K562 (cell line): Measurements from ENCODE around the gene GAB2.

Experiments
- AFF4 ChIP-seq: sonication (generic); formaldehyde crosslinking; IDR thresholded peaks from 2 replicates; pipeline ENCODE4 v1.8.0; 2023; ENCODE audit warnings: mild to moderate bottlenecking, missing genetic modification reagents
- MCM2 ChIP-seq: fragments of 450-650 bp; IDR thresholded peaks from 2 replicates; pipeline ENCODE4 v1.6.1; 2017; ENCODE audit warnings: low read depth, mild to moderate bottlenecking
- POLR2A ChIP-seq: fragments of 450-650 bp; conservative IDR thresholded peaks from 2 replicates; pipeline ENCODE4 v1.6.1; 2016
- POLR2H ChIP-seq: IDR thresholded peaks from 2 replicates; pipeline ENCODE4 v1.6.1; 2016; ENCODE audit warnings: missing genetic modification characterization, low read depth, mild to moderate bottlenecking, control low read depth, missing compliant biosample characterization, moderate library complexity
- RBM25 ChIP-seq: fragments of 200-400 bp; formaldehyde crosslinking; IDR thresholded peaks from 2 replicates; pipeline ENCODE4 v1.6.1; 2018; ENCODE audit warnings: low read length, low read depth, moderate library complexity; ENCODE audit not compliant: severe bottlenecking
- SIN3A ChIP-seq, 2 experiments: fragments of 150-350 bp in 1 of 2; IDR thresholded peaks; 2 replicates each; pipeline ENCODE4 v1.6.1; 2011 to 2016; ENCODE audit warnings: borderline replicate concordance in 2 of 2, low read depth in 2 of 2, low read length in 2 of 2, mild to moderate bottlenecking in 2 of 2, moderate library complexity in 2 of 2; ENCODE audit not compliant: control insufficient read depth in 1 of 2
- SP2 ChIP-seq: IDR thresholded peaks from 2 replicates; pipeline ENCODE4 v1.6.1; 2011; ENCODE audit warnings: mild to moderate bottlenecking, low read depth, low read length, moderate library complexity; ENCODE audit not compliant: poor library complexity, severe bottlenecking; ENCODE audit errors: extremely low read depth
- STAT5B ChIP-seq: fragments of 250-450 bp; sonication (Bioruptor Pico); IDR thresholded peaks from 2 replicates; pipeline ENCODE4 v1.8.0; 2021; ENCODE audit warnings: mild to moderate bottlenecking, inconsistent platforms
- TRIM24 ChIP-seq, 2 experiments: fragments of 450-650 bp; IDR thresholded peaks; 2 replicates each; pipeline ENCODE4 v1.6.1; 2016
- ZNF589 ChIP-seq: fragments of 200-800 bp; sonication (Bioruptor generic); IDR thresholded peaks from 2 replicates; pipeline ENCODE4 v1.6.1; 2016; ENCODE audit warnings: low read depth, missing genetic modification characterization, missing compliant biosample characterization
- ZZZ3 ChIP-seq: fragments of 450-650 bp; IDR thresholded peaks from 2 replicates; pipeline ENCODE4 v1.6.1; 2016; ENCODE audit warnings: antibody characterized with exemption, mild to moderate bottlenecking, moderate library complexity
- TF ChIP-seq, protein P1 (sequence below), 3 experiments: IDR thresholded peaks in 2 of 3; conservative IDR thresholded peaks in 1 of 3; 2 replicates each; pipeline ENCODE4 v1.5.1; 2011 to 2012; ENCODE audit warnings: low read length in 3 of 3, mild to moderate bottlenecking in 3 of 3, control low read depth in 2 of 3, improper control_type of control experiment in 1 of 3, inconsistent platforms in 1 of 3, low read depth in 1 of 3, mixed read lengths in 1 of 3, moderate library complexity in 1 of 3; ENCODE audit not compliant: insufficient read depth in 2 of 3

GRCh38 chr11:78432058-78432515 is 14.5 kb upstream of the GAB2 start:
- no peak for TF ChIP-seq TRIM24 (IDR thresholded peaks at IDR 0.05)
- no peak for TF ChIP-seq POLR2A
- TF ChIP-seq, protein P1, sequence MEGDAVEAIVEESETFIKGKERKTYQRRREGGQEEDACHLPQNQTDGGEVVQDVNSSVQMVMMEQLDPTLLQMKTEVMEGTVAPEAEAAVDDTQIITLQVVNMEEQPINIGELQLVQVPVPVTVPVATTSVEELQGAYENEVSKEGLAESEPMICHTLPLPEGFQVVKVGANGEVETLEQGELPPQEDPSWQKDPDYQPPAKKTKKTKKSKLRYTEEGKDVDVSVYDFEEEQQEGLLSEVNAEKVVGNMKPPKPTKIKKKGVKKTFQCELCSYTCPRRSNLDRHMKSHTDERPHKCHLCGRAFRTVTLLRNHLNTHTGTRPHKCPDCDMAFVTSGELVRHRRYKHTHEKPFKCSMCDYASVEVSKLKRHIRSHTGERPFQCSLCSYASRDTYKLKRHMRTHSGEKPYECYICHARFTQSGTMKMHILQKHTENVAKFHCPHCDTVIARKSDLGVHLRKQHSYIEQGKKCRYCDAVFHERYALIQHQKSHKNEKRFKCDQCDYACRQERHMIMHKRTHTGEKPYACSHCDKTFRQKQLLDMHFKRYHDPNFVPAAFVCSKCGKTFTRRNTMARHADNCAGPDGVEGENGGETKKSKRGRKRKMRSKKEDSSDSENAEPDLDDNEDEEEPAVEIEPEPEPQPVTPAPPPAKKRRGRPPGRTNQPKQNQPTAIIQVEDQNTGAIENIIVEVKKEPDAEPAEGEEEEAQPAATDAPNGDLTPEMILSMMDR (IDR thresholded peaks at IDR 0.05 in 2 of 3, conservative IDR thresholded peaks at IDR 0.05 in 1 of 3; ENCODE audit: insufficient read depth in 2 of 3, low read depth in 1 of 3, low read length in 3 of 3) = peak; percentile 43 to 58 (median 54)
- no peak for TF ChIP-seq RBM25
- TF ChIP-seq ZZZ3 = no peak
- TF ChIP-seq MCM2 = no peak
- no peak for TF ChIP-seq SIN3A (IDR thresholded peaks at IDR 0.05; ENCODE audit: borderline replicate concordance in 2 of 2, control insufficient read depth in 1 of 2, low read depth in 2 of 2, low read length in 2 of 2)
- TF ChIP-seq POLR2H (tag) = 0 out of 2 replicates have a peak, but pooled peaks have one; percentile 25
- no peak for TF ChIP-seq SP2
- no peak for TF ChIP-seq ZNF589
- TF ChIP-seq AFF4 (CRISPR knock-in tag) = no peak
- TF ChIP-seq STAT5B (CRISPR knock-in tag) = no peak
